NCI-H446 treated with DMSO at 0.1 percent for 48 hours (cell line): ENCODE results near the gene FAM149B1.
"Not testable (repeated sequence)": the region's sequence is repeated elsewhere in the genome, so short reads cannot be mapped to it uniquely, and the experiment has no call there.

Experiments
- DNase-seq: peaks from one replicate; lab custom pipeline; 2025; lab: John Stamatoyannopoulos, UW

The FAM149B1 gene

GRCh38 chr10:73167783-73168464 lies at the start of gene FAM149B1, which contains the start of gene ECD:
TSS of gene FAM149B1 (plus strand) at chr10:73168119. CDS start at chr10:73168340, 221 bp downstream.
TSS of gene ECD (minus strand) at chr10:73168008. CDS start at chr10:73163937, 4,071 bp downstream.
- peak; percentile 52 for DNase-seq

GRCh38 chr10:73119457-73119856 lies 48.5 kb upstream of the FAM149B1 start:
- no peak for DNase-seq

- no peak for DNase-seq
Measured at GRCh38 chr10:73119952-73120351, 48.0 kb upstream of the FAM149B1 start.

- DNase-seq, result no peak
Measured at GRCh38 chr10:73126343-73126742, 41.6 kb upstream of the FAM149B1 start.

- DNase-seq, result no peak
Measured at GRCh38 chr10:73131301-73131700, 36.6 kb upstream of the FAM149B1 start.

- DNase-seq, result no peak
Measured at GRCh38 chr10:73131913-73132686, 35.8 kb upstream of the FAM149B1 start.

DNA sequence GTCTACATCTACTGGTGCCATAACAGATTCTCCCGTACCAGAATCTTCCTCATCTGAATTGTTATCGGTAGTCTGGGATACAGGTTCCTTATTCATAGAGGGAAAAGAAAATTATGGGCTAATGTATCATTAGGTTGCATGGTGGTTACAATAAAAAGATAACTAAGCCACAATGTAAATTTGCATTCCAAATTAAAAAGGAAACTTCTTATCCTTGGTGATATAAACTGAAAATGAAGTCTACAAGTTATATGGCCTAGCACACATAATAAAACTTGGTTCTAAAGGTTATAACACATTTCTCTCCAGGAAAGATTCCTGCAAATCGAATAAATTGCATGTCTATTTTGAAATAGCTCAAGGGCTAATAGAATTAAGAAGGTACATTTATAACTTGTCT lies 33.2 kb upstream of the FAM149B1 start:
- no peak for DNase-seq

GRCh38 chr10:73136627-73137026 lies 31.3 kb upstream of the FAM149B1 start:
- DNase-seq, result no peak

DNA sequence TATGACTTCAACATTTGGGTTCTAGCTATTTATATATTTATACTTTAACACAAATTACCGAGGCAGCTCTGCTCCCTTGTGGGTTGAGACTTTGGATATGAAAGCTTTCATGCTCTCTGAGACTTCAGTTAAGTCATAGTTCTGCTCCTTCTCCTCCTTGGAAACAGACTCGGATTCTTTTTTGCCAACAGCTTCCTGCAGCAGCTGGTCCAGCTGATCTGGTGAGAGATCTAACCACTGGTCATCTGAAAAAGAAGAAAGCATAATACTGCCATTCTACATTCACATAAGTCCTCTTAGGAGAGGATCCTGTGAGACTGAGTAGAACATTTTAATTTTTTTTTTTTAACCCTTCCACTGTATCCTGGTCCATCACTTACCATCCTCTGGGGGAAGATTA lies 28.7 kb upstream of the FAM149B1 start:
- no peak for DNase-seq

DNA sequence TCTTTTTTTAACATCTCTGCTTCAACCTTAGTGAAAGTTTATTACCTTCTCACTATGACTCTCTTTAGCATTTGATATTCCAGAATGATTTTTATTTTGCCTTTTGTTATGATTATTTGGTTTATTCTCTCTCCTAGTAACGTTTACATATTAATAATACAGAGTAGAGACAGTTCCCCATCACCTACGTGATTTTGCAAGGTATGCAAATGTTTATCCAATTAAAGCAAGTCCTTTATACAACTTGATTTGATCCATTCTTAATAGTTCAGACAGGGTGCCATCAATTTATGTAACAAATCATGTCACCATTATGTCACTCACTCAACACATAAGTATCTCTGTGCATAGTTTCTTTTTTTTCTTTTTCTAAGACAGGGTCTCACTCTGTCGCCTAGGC lies 26.3 kb upstream of the FAM149B1 start:
- no peak for DNase-seq

DNA sequence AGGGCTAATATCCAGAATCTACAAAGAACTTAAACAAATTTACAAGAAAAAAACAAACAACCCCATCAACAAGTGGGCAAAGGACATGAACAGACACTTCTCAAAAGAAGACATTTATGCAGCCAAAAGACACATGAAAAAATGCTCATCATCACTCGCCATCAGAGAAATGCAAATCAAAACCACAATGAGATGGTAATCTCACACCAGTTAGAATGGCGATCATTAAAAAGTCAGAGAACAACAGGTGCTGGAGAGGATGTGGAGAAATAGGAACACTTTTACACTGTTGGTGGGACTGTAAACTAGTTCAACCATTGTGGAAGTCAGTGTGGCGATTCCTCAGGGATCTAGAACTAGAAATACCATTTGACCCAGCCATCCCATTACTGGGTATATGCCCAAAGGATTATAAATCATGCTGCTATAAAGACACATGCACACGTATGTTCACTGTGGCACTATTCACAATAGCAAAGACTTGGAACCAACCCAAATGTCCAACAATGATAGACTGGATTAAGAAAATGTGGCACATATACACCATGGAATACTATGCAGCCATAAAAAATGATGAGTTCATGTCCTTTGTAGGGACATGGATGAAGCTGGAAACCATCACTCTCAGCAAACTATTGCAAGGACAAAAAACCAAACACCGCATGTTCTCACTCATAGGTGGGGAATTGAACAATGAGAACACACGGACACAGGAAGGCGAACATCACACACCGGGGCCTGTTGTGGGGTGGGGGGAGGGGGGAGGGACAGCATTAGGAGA lies 17.1 kb upstream of the FAM149B1 start:
- not testable (repeated sequence) for DNase-seq

DNA sequence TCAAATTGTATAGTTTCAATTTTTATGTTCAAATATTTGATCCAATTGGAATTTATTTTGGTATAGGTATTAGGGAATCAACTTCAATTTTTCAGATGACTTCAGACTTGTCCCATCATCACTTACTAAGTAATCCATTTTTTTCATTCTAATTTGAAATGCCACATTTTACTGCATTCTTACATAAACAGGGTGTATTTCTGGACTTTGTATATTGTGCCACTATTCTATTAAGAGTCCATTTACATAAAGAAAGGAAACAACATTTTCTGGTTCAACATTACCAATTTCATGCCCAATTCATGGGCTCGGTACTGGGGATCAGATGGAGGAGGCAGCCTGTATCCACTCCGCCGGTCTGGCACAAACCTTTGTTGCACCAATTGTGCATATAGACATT lies 15.9 kb upstream of the FAM149B1 start:
- DNase-seq, result no peak

GRCh38 chr10:73156054-73156453 lies 11.9 kb upstream of the FAM149B1 start:
- no peak for DNase-seq

GRCh38 chr10:73159038-73159648 lies 8.8 kb upstream of the FAM149B1 start:
- peak; percentile 18 for DNase-seq

DNA sequence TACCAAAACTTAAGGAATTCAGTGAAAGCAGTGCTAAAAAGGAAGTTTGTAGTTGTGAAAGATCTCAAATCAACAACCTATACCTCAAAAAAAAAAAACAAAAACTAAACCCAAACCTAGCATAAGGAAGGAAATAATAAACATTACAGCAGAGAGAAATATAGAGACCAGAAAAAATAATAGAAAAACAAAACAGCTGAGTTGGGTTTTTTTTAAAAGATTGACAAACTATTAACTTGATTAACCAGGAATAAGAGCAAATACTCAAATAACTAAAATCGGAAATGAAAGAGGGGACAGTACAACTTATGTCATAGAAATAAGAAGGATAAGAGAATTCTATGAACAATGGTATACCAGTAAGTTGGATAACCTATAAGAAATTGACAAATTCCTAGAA lies 6.8 kb upstream of the FAM149B1 start:
- no peak for DNase-seq

DNA sequence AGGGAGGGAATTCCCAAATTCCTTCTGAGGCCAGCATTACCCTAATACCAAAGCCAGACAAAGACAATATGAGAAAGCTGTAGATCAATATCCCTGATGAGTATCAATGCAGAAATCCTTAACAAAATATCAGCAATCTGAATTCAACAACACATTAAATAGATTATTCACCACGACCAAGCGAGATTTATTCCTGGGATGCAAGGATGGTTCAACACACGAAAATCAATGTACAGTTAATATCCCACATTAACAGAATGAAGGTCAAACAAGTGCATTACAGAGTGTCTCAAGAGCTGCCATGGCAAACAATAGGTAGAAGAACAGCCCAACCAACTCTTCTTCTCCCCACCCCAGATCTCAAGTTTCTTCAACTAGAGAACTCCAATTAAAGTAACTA lies 6.3 kb upstream of the FAM149B1 start:
- no peak for DNase-seq

DNA sequence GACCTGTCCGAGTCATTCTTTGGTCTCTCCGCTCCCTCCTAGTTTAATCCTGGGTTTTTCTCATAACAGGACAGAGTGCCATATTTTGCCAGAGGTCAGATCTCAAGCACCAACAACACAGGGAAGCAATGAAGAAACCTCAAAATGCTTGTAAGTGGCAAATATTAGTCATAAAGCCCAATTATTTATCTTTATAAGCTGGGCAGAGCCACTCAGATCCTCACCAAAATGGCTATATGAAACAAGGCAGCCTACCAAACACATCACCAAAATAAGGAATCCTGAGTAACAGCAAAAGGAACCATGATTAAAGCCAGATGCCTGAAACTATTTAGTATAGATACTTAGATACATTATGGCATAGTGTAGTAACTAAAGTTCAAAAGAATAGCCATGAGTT lies 4.8 kb upstream of the FAM149B1 start:
- no peak for DNase-seq

DNA sequence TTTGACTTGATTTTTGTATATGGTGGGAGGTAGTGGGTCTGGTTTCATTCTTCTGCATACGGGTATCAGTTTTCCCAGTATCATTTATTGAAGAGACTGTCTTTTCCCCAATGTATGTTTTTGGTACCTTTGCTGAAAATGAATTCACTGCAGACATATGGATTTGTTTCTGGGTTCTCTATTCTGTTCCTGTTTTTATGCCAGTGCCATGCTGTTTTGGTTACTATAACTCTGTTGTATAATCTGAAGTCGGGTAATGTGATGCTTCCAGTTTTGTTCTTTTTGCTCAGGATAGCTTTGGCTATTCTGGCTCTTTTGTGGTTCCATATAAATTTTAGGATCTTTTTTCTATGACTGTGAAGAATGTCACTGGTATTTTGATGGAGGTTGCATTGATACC lies 947 bp upstream of the FAM149B1 start:
- DNase-seq, result no peak

DNA sequence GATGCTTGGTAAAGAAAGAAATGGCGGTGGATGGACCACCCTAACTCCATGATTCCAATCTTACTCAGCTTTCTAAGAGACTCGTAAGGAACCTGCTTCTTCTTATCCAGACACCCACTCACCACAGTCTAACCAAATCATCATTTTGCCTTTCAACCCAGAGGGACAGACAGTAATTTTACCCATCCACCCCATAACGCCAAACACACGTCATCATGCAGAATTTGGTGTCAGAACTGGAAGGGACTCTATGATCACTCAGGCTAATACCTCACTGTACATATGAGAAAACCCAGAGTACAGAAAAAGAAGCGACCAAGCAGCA lies 499 bp upstream of the FAM149B1 start:
- DNase-seq, result no peak

DNA sequence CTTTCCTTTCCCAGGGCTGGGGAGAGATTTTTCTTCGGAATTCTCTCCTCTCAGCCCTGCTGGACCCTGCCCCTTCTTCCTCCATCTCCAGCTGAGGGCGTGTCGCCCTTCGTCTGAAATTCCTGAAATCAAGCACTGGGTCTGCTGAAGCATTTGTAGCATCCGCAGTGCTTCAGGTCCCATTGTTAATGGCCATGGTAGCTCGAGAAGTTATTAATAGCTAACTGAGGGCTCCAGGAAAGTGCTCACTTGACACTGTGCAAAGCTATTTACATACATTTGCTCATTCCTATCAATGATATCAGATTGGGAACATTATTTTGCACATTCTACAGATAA lies 515 bp downstream of the FAM149B1 start:
- DNase-seq, result no peak

DNA sequence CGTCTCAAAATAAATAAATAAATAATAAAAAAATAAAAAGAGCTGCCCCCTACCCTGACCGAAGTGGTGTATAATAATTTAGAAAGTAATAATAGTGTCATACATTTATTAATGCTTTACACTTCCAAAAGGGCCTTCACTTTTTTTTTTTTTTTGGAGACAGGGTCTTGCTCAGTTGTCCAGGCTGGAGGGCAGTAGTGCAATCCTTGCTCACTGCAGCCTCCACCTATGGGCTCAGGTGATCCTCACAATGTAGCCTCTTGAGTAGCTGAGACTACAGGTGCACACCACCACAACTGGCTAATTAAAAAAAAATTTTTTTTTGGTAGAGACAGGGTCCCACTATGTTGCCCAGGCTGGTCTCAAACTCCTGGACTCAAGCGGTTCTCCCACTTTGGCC lies 1.4 kb downstream of the FAM149B1 start:
- DNase-seq, result no peak

GRCh38 chr10:73172867-73173266 lies 4.9 kb downstream of the FAM149B1 start:
- no peak for DNase-seq
